Large intestine (tissue), 3 donors: ENCODE results near the gene PDZRN3. TPM values are rescaled to one million over a fixed set of nuclear protein-coding genes. Genes with fewer than 3 reads are reported as not detected.
"Not testable (repeated sequence)": the region's sequence is repeated elsewhere in the genome, so short reads cannot be mapped to it uniquely, and the experiment has no call there.

Experiments
- DNase-seq, 2 donors: peaks; one replicate each; pipeline versions ENCODE4 v3.0.0 to v3.0.0-alpha.2; 2013
- H3K27ac ChIP-seq: one replicate; pipeline ENCODE4 v1.5.1; 2013; ENCODE audit warnings: low read length
- H3K27me3 ChIP-seq: 2 replicates; pipeline ENCODE4 v1.6.1; 2013; ENCODE audit warnings: low read length; ENCODE audit not compliant: control insufficient read depth, insufficient read depth
- H3K36me3 ChIP-seq: 2 replicates; pipeline ENCODE4 v1.6.1; 2013; ENCODE audit warnings: low read length; ENCODE audit not compliant: control insufficient read depth, insufficient read depth
- H3K4me1 ChIP-seq: one replicate; pipeline ENCODE4 v1.6.1; 2013; ENCODE audit warnings: low read length; ENCODE audit not compliant: control insufficient read depth, insufficient read depth
- H3K4me3 ChIP-seq: one replicate; pipeline ENCODE4 v1.5.1; 2013; ENCODE audit warnings: low read length
- H3K9me3 ChIP-seq: one replicate; pipeline ENCODE4 v1.6.1; 2013; ENCODE audit warnings: mild to moderate bottlenecking, low read depth, low read length, moderate library complexity; ENCODE audit not compliant: control insufficient read depth
- WGBS: methylation state at CpG from one replicate; pipeline ENCODE4 v1.1.5; 2013; ENCODE audit warnings: low lambda C conversion rate; ENCODE audit not compliant: insufficient coverage; 5-methylcytosine and 5-hydroxymethylcytosine counted together
- polyA plus RNA-seq: library from polyadenylated mRNA; unstranded; fragments of 120-200 nt; gene quantifications from one replicate; pipeline ENCODE4 v1.2.1, GENCODE V29; 2013

The PDZRN3 gene
- polyA plus RNA-seq, 1 donor = 40.7 TPM

- H3K4me1 ChIP-seq = peaks cover 16% of the 10 kb centered on the region
- H3K27me3 ChIP-seq = no peaks in the 10 kb centered on the region
- no peaks in the 10 kb centered on the region for H3K36me3 ChIP-seq
- H3K27ac ChIP-seq = no peak overlapping the region
- no peak for DNase-seq
- no peaks in the 10 kb centered on the region for H3K9me3 ChIP-seq
- no peak overlapping the region for H3K4me3 ChIP-seq
- 60% methylated on average over 1 of the region's 2 CpGs for WGBS
These were observed 44.4 kb downstream of the PDZRN3 start for GRCh38 chr3:73580343-73580742.

GRCh38 chr3:73577704-73578103 is 47.0 kb downstream of the PDZRN3 start:
- Histone ChIP-seq H3K4me1 (peaks cover 19% of the 10 kb centered on the region), H3K9me3 (no peaks in the 10 kb centered on the region), H3K36me3 (no peaks in the 10 kb centered on the region), H3K4me3 (no peak overlapping the region), H3K27ac (no peak overlapping the region), H3K27me3 (no peaks in the 10 kb centered on the region)
- 67% methylated on average over 1 of the region's 5 CpGs for WGBS
- DNase-seq = peak in 1 of 2 donors; percentile 51

- Histone ChIP-seq H3K36me3 (no peaks in the 10 kb centered on the region), H3K9me3 (no peaks in the 10 kb centered on the region), H3K4me1 (peaks cover 21% of the 10 kb centered on the region), H3K27ac (no peak overlapping the region), H3K27me3 (no peaks in the 10 kb centered on the region), H3K4me3 (no peak overlapping the region)
- WGBS = no CpG with 5 or more reads among the region's 4 CpGs
- no peak for DNase-seq
These were observed 47.7 kb downstream of the PDZRN3 start for GRCh38 chr3:73576999-73577461.

GRCh38 chr3:73575953-73576352 is 48.8 kb downstream of the PDZRN3 start:
- H3K9me3 ChIP-seq = no peaks in the 10 kb centered on the region
- WGBS = no CpG with 5 or more reads among the region's 3 CpGs
- H3K36me3 ChIP-seq = no peaks in the 10 kb centered on the region
- no peak overlapping the region for H3K27ac ChIP-seq
- H3K4me1 ChIP-seq = peaks cover 26% of the 10 kb centered on the region
- H3K27me3 ChIP-seq = no peaks in the 10 kb centered on the region
- H3K4me3 ChIP-seq = no peak overlapping the region
- DNase-seq = no peak

- WGBS = 20% methylated on average over 1 of the region's 2 CpGs
- Histone ChIP-seq H3K4me1 (peaks cover 28% of the 10 kb centered on the region), H3K4me3 (no peak overlapping the region), H3K36me3 (no peaks in the 10 kb centered on the region), H3K27ac (no peak overlapping the region), H3K27me3 (no peaks in the 10 kb centered on the region), H3K9me3 (no peaks in the 10 kb centered on the region)
- no peak for DNase-seq
These were observed 49.2 kb downstream of the PDZRN3 start for GRCh38 chr3:73575519-73575918.

GRCh38 chr3:73573204-73573603 is 51.5 kb downstream of the PDZRN3 start:
- Histone ChIP-seq H3K36me3 (no peaks in the 10 kb centered on the region), H3K27me3 (no peaks in the 10 kb centered on the region), H3K27ac (peak overlapping the region; percentile 29), H3K4me1 (peaks cover 46% of the 10 kb centered on the region), H3K4me3 (no peak overlapping the region), H3K9me3 (no peaks in the 10 kb centered on the region)
- DNase-seq = no peak
- WGBS = 100% methylated on average over 1 of the region's 2 CpGs

GRCh38 chr3:73572368-73572767 is 52.4 kb downstream of the PDZRN3 start:
- Histone ChIP-seq H3K36me3 (no peaks in the 10 kb centered on the region), H3K27me3 (no peaks in the 10 kb centered on the region), H3K4me3 (no peak overlapping the region), H3K27ac (peak overlapping the region; percentile 5), H3K4me1 (peaks cover 43% of the 10 kb centered on the region), H3K9me3 (no peaks in the 10 kb centered on the region)
- no CpG with 5 or more reads among the region's 3 CpGs for WGBS
- peak; percentile 52 to 79 for DNase-seq

- peak overlapping the region; percentile 37 for H3K27ac ChIP-seq
- H3K36me3 ChIP-seq = no peaks in the 10 kb centered on the region
- H3K9me3 ChIP-seq = no peaks in the 10 kb centered on the region
- DNase-seq = peak in 1 of 2 donors; percentile 81
- WGBS = 36% methylated on average over 3 of the region's 10 CpGs
- H3K4me3 ChIP-seq = no peak overlapping the region
- no peaks in the 10 kb centered on the region for H3K27me3 ChIP-seq
- H3K4me1 ChIP-seq = peaks cover 42% of the 10 kb centered on the region
These were observed 53.4 kb downstream of the PDZRN3 start for GRCh38 chr3:73571238-73571794.

GRCh38 chr3:73569246-73569760 is 55.4 kb downstream of the PDZRN3 start:
- DNase-seq = peak in 1 of 2 donors; percentile 39

GRCh38 chr3:73568371-73568862 is 56.3 kb downstream of the PDZRN3 start:
- Histone ChIP-seq H3K4me1 (peaks cover 40% of the 10 kb centered on the region), H3K4me3 (no peak overlapping the region), H3K36me3 (no peaks in the 10 kb centered on the region), H3K9me3 (no peaks in the 10 kb centered on the region), H3K27me3 (no peaks in the 10 kb centered on the region), H3K27ac (no peak overlapping the region)
- WGBS = no CpG with 5 or more reads among the region's 5 CpGs
- DNase-seq = peak in 1 of 2 donors; percentile 63

More at GRCh38 chr3:73569246-73569760, 55.4 kb downstream of the PDZRN3 start:
- H3K27me3 ChIP-seq = no peaks in the 10 kb centered on the region
- no peaks in the 10 kb centered on the region for H3K9me3 ChIP-seq
- no CpG with 5 or more reads among the region's 8 CpGs for WGBS
- no peak overlapping the region for H3K4me3 ChIP-seq
- peaks cover 40% of the 10 kb centered on the region for H3K4me1 ChIP-seq
- H3K36me3 ChIP-seq = no peaks in the 10 kb centered on the region
- H3K27ac ChIP-seq = no peak overlapping the region

- H3K4me1 ChIP-seq = peaks cover 19% of the 10 kb centered on the region
- not testable (repeated sequence) for H3K9me3 ChIP-seq, H3K27me3 ChIP-seq, H3K36me3 ChIP-seq, H3K27ac ChIP-seq, H3K4me3 ChIP-seq, DNase-seq
- WGBS = 80% methylated on average over 1 of the region's 12 CpGs
These were observed 59.4 kb downstream of the PDZRN3 start for GRCh38 chr3:73565374-73565773.
